ENCODE measurements around the gene WWOX. TPM values are rescaled to one million over a fixed set of nuclear protein-coding genes. Genes with fewer than 3 reads are reported as not detected.

The WWOX gene
- total RNA-seq, 3 donors from 2014 or later, result 11.7 to 18.0 (median 13.8) TPM

DNA sequence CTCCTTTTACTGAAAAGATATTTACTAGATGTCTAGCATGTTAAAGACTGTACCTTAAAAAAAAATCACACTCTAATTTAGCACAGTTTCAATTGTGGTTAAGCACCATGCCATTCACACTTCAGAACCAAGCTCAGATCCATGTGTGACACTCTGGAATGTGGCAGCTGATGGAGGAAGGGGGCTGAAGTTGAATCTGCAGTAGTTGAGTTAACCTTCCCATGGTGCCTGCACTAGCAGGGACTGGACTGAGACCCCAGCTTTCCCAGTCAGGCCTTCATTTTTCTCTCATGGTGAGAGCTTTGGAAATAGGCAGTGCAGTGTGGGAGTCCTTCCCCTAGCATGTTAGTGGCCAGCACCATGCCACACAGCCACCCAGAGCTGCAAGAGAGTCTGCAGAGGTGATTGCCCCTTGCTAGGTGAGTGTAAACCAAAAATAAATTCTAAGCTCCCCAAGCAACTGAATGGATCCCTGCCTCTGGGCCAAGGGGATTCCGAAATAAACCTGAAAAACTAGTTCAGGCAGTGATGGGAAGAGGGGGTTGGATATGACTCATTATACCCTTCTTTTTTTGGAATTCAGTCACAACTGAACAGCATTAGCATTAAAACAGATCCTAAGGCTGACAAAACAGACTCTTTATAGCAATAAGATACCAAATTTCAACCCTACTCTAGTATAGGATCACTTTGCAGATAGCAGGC, 208.5 kb downstream of the WWOX start:
- ATAC-seq, result no peak
- H3K36me3 ChIP-seq (ENCODE audit: low read depth), result no peaks in the 10 kb centered on the region
- intact Hi-C loops (cut with DNase I, micrococcal nuclease), result no loop called here
- H3K9me3 ChIP-seq, result no peaks in the 10 kb centered on the region
- H3K4me3 ChIP-seq, result no peak overlapping the region
- no peaks in the 10 kb centered on the region for H3K4me1 ChIP-seq (ENCODE audit: low read depth)
- TF ChIP-seq, protein P1, sequence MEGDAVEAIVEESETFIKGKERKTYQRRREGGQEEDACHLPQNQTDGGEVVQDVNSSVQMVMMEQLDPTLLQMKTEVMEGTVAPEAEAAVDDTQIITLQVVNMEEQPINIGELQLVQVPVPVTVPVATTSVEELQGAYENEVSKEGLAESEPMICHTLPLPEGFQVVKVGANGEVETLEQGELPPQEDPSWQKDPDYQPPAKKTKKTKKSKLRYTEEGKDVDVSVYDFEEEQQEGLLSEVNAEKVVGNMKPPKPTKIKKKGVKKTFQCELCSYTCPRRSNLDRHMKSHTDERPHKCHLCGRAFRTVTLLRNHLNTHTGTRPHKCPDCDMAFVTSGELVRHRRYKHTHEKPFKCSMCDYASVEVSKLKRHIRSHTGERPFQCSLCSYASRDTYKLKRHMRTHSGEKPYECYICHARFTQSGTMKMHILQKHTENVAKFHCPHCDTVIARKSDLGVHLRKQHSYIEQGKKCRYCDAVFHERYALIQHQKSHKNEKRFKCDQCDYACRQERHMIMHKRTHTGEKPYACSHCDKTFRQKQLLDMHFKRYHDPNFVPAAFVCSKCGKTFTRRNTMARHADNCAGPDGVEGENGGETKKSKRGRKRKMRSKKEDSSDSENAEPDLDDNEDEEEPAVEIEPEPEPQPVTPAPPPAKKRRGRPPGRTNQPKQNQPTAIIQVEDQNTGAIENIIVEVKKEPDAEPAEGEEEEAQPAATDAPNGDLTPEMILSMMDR (IDR thresholded peaks at IDR 0.05), result no peak
- DNase-seq, result no peak

DNA sequence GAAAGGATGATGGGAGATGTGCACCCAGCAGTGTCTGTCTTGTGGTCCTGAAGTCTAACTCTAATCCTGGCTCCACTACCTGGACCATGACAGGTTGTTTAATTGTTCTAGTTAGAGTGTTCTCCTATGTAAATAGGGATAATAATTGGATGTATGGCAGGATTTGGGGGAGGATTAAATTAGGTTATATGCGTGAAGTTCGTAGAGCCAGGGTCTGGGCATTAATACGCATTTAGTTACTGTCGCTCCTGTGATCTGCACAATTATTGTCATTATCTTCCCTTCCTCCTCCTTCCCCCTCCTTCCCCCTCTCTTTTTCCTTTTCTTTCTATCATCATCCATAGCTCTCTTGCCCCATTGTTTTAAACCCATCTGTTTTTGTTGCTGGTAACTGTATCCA, 210.3 kb downstream of the WWOX start:
- no peak overlapping the region for H3K4me3 ChIP-seq
- no peaks in the 10 kb centered on the region for H3K4me1 ChIP-seq (ENCODE audit: low read depth)
- no peaks in the 10 kb centered on the region for H3K9me3 ChIP-seq
- ATAC-seq, result no peak
- TF ChIP-seq, protein P1 (IDR thresholded peaks at IDR 0.05), result no peak
- no peaks in the 10 kb centered on the region for H3K36me3 ChIP-seq (ENCODE audit: low read depth)
- intact Hi-C loops (cut with DNase I, micrococcal nuclease), result no loop called here
- no peak for DNase-seq

GRCh38 chr16:78310196-78310595, 210.7 kb downstream of the WWOX start:
- Histone ChIP-seq H3K4me1 (ENCODE audit: low read depth) (no peaks in the 10 kb centered on the region), H3K9me3 (no peaks in the 10 kb centered on the region), H3K36me3 (ENCODE audit: low read depth) (no peaks in the 10 kb centered on the region), H3K4me3 (no peak overlapping the region)
- DNase-seq (no peak), ATAC-seq (no peak)
- intact Hi-C loops (cut with DNase I, micrococcal nuclease), result no loop called here
- TF ChIP-seq, protein P1 (IDR thresholded peaks at IDR 0.05), result no peak

- intact Hi-C loops (cut with DNase I, micrococcal nuclease), result no loop called here
- no peaks in the 10 kb centered on the region for H3K4me1 ChIP-seq (ENCODE audit: low read depth)
- TF ChIP-seq, protein P1 (IDR thresholded peaks at IDR 0.05), result no peak
- no peaks in the 10 kb centered on the region for H3K36me3 ChIP-seq (ENCODE audit: low read depth)
- no peak for ATAC-seq
- no peak overlapping the region for H3K4me3 ChIP-seq
- H3K9me3 ChIP-seq, result no peaks in the 10 kb centered on the region
- no peak for DNase-seq
Observed at GRCh38 chr16:78310990-78311561, 211.6 kb downstream of the WWOX start.

DNA sequence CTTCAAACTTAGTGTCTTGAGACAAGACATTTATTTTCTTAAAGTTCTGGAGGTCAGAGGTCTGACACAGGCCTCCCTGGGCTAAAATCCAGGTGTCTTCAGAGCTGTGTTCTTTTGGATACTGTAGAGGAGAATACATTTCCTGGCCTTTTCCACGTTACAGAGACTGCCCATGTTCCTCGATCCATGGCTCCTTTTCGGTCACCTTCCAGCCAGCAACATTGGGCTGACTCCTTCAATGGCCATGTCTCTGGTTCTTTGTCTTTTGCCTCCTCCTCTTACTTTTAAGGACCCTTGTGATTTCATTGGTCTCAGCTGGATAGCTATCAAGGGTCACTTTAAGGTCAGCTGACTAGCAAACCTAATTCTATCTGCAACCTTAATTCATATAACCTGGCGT, 212.4 kb downstream of the WWOX start:
- DNase-seq (no peak), ATAC-seq (no peak)
- intact Hi-C loops (cut with DNase I, micrococcal nuclease), result no loop called here
- no peaks in the 10 kb centered on the region for H3K9me3 ChIP-seq
- H3K4me3 ChIP-seq, result no peak overlapping the region
- no peaks in the 10 kb centered on the region for H3K4me1 ChIP-seq (ENCODE audit: low read depth)
- H3K36me3 ChIP-seq (ENCODE audit: low read depth), result no peaks in the 10 kb centered on the region
- TF ChIP-seq, protein P1 (IDR thresholded peaks at IDR 0.05), result no peak
